GM12864 (cell line): ENCODE data around the gene SDC3.

Experiments
- DNase-seq: peaks from one replicate; pipeline ENCODE4 v3.0.0-alpha.2; 2011; ENCODE audit warnings: low read depth
- H3K4me3 ChIP-seq: 2 replicates; pipeline ENCODE4 v1.5.1; 2011; ENCODE audit warnings: mild to moderate bottlenecking, low read depth, low read length, control low read depth
- CTCF ChIP-seq: IDR thresholded peaks from 2 replicates; pipeline ENCODE4 v1.5.1; 2011; ENCODE audit warnings: low read depth, mild to moderate bottlenecking, moderate library complexity, low read length, control low read depth, inconsistent platforms; ENCODE audit errors: missing control alignments

Gene SDC3

GRCh38 chr1:30908696-30909364 lies at the start of gene SDC3:
SDC3 (minus strand) TSS chr1:30908758; CDS start chr1:30908586, 172 bp downstream.
- TF ChIP-seq CTCF: no peak
- DNase-seq: no peak
- no peak within 1 kb of the TSS for H3K4me3 ChIP-seq

GRCh38 chr1:30957560-30958222 lies 49.1 kb upstream of the SDC3 start:
- DNase-seq: no peak
- no peak for TF ChIP-seq CTCF

DNA sequence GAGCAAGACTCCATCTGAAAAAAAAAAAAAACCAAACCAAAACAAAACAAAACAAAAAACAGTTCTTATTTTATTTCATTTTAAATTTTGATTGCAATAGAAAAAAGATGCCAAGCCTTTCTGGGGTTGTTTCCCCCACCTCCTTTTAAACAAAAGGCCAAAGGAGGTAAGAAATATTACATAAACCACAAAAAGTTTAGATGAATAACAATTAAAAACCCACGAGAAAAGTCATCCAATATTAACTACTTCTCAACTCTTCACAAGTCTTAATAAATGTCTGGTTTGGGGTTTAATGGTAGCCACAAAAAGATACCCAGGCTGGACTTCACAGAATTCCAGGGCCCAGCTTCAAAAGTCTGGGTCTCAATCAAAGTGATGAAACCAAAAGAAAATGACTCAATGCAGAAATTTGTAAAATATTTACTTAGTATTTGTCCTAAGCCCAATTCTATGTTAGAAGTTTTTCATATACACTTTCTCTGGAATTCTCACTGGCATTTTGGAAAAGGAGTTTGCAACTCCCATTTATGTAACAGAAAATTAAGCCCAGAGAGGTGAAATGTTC lies 47.0 kb upstream of the SDC3 start:
- H3K4me3 ChIP-seq: no peak overlapping the region
- TF ChIP-seq CTCF: no peak
- no peak for DNase-seq

More at GRCh38 chr1:30957560-30958222, 49.1 kb upstream of the SDC3 start:
- no peak overlapping the region for H3K4me3 ChIP-seq

DNA sequence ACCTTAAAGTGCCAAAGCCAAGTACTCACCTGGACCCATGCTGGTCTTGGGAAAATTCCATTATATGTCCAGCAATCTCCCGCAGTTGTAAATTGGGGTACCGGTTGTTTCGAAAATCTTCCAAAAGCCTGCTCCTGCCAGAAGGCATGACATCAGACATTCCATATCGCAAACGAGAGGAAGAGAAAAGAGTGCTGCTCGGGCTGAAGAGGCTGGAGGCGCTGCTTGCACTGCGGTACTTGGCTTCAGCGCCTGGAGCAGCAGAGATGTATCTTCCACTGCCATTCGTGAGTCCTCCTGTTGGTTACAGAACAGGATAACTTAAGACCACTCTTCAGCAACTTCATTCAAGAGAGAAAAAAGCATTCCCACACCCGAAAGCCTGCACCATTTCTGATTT lies 45.1 kb upstream of the SDC3 start:
- TF ChIP-seq CTCF: no peak
- DNase-seq: no peak
- H3K4me3 ChIP-seq: no peak overlapping the region

- no peak for DNase-seq
- H3K4me3 ChIP-seq: no peak overlapping the region
- no peak for TF ChIP-seq CTCF
Measured at GRCh38 chr1:30952098-30952497, 43.5 kb upstream of the SDC3 start.

DNA sequence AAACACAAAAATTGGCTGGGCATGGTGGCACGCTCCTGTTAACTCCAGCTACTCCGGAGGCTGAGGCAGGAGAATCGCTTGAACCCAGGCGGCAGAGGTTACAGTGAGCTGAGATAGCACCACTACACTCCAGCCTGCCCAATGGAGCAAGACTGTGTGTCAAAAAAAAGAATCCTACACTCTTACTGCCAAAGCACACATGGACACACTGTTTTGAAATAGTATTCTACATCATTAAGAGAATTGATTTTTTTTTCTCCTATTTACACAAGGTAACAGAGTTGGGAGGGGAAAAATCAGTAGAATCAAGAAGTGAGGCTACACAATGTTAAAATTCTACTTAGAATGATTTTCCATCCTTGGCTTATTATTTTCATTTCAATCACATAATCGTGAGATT lies 42.1 kb upstream of the SDC3 start:
- no peak for TF ChIP-seq CTCF
- no peak overlapping the region for H3K4me3 ChIP-seq
- DNase-seq: no peak
